ENCODE measurements around the gene GPR45. TPM values are rescaled to one million over a fixed set of nuclear protein-coding genes. Genes with fewer than 3 reads are reported as not detected.

The GPR45 gene, protein sequence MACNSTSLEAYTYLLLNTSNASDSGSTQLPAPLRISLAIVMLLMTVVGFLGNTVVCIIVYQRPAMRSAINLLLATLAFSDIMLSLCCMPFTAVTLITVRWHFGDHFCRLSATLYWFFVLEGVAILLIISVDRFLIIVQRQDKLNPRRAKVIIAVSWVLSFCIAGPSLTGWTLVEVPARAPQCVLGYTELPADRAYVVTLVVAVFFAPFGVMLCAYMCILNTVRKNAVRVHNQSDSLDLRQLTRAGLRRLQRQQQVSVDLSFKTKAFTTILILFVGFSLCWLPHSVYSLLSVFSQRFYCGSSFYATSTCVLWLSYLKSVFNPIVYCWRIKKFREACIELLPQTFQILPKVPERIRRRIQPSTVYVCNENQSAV
- not detected in 2 replicates for total RNA-seq (ENCODE audit: low replicate concordance)
- long read RNA-seq = 0 reads

DNA sequence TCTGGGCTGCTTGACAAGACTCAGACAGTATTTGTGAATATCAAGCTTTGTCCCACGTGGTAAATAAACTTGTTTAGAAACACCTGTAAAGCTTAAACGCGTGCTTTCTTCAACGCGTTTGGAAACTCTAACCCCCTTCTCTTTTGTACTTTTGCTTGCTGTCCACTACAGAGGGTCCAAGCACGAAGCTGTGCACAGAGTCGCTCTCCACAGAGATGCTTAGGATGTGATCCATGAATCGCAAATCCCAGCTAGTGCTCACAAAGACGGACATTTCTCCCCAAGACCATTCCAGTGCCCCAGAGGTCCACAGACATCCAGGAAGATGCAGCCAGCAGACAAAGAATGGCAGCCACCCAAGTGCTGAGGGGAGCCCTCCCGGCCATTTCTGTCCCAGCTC, at the start of gene GPR45:
TSS of gene GPR45 (plus strand) at position 301 of the 400 bp plus-strand sequence. CDS start 116 bp downstream, outside the sequence.
- H3K9me3 Mint-ChIP-seq = no peaks in the 10 kb centered on the region
- no peaks in the 10 kb centered on the region for H3K4me1 Mint-ChIP-seq (ENCODE audit: unreplicated experiment)
- no peak within 1 kb of the TSS for H3K27ac Mint-ChIP-seq
- no peaks in the 10 kb centered on the region for H3K36me3 Mint-ChIP-seq
- DNase-seq (ENCODE audit: extremely low spot score, unreplicated experiment) = no peak
- TF ChIP-seq, protein P1, sequence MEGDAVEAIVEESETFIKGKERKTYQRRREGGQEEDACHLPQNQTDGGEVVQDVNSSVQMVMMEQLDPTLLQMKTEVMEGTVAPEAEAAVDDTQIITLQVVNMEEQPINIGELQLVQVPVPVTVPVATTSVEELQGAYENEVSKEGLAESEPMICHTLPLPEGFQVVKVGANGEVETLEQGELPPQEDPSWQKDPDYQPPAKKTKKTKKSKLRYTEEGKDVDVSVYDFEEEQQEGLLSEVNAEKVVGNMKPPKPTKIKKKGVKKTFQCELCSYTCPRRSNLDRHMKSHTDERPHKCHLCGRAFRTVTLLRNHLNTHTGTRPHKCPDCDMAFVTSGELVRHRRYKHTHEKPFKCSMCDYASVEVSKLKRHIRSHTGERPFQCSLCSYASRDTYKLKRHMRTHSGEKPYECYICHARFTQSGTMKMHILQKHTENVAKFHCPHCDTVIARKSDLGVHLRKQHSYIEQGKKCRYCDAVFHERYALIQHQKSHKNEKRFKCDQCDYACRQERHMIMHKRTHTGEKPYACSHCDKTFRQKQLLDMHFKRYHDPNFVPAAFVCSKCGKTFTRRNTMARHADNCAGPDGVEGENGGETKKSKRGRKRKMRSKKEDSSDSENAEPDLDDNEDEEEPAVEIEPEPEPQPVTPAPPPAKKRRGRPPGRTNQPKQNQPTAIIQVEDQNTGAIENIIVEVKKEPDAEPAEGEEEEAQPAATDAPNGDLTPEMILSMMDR (conservative IDR thresholded peaks at IDR 0.05) = no peak
- no peak within 1 kb of the TSS for H3K4me3 Mint-ChIP-seq
- peaks cover 4% of the 10 kb centered on the region for H3K27me3 Mint-ChIP-seq

DNA sequence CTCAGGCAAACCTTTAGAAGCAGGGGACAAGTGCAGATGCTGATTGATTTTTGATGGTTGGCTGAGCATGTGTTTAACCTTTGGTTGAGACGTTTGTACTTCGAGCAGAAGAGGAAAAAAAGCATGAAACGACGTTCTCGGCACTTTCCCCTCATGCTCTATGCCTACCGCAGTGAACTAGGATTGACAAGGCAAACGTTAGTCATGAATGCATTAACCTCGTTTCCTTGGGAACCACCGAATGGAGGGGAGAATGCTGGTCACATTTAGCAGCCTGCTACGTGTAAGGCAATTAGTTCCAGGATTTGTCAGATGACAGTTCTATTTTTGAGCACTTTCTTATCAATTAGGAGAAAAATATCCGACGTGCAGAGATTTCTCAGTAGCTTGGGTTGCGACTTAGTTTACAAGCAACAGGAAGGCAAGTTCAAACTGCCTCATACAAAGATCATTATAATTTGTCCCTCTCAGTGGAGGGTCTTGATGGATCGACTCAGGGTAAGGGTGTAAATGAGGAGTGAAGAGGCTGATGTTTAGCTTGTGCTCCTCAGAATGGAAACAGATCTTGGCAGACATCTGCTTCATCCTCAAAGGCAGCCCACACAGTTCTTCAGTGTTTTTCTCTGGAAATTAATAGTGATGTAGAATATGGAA, 47.4 kb upstream of the GPR45 start:
- DNase-seq (ENCODE audit: extremely low spot score, unreplicated experiment) = no peak
- Mint-ChIP-seq H3K36me3 (no peaks in the 10 kb centered on the region), H3K27ac (no peak overlapping the region), H3K9me3 (peaks cover 5% of the 10 kb centered on the region), H3K27me3 (peaks cover 9% of the 10 kb centered on the region), H3K4me3 (peak overlapping the region; percentile 8), H3K4me1 (ENCODE audit: unreplicated experiment) (peaks cover 8% of the 10 kb centered on the region)
- TF ChIP-seq, protein P1 (conservative IDR thresholded peaks at IDR 0.05) = no peak

DNA sequence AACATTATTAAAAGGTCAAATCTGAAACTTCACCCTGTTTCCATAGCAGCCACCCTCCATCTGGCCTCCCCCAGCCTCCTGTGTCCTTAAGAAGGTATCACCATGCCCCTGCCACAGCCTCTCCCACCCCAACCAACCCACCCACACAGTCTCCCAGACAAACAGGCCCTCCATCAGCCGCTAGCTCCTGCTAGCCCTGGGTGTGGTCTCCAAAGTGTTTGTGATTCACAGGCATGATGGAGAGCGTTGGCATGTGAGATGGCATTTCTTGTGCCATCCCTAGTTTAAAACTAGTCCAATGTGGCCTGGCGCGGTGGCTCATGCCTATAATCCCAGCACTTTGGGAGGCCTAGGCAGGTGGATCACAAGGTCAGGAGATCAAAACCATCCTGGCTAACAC, 44.9 kb upstream of the GPR45 start:
- H3K27ac Mint-ChIP-seq = no peak overlapping the region
- TF ChIP-seq, protein P1 (conservative IDR thresholded peaks at IDR 0.05) = no peak
- H3K36me3 Mint-ChIP-seq = no peaks in the 10 kb centered on the region
- no peak overlapping the region for H3K4me3 Mint-ChIP-seq
- peaks cover 13% of the 10 kb centered on the region for H3K27me3 Mint-ChIP-seq
- no peak for DNase-seq (ENCODE audit: extremely low spot score, unreplicated experiment)
- peaks cover 8% of the 10 kb centered on the region for H3K4me1 Mint-ChIP-seq (ENCODE audit: unreplicated experiment)
- H3K9me3 Mint-ChIP-seq = peaks cover 5% of the 10 kb centered on the region

DNA sequence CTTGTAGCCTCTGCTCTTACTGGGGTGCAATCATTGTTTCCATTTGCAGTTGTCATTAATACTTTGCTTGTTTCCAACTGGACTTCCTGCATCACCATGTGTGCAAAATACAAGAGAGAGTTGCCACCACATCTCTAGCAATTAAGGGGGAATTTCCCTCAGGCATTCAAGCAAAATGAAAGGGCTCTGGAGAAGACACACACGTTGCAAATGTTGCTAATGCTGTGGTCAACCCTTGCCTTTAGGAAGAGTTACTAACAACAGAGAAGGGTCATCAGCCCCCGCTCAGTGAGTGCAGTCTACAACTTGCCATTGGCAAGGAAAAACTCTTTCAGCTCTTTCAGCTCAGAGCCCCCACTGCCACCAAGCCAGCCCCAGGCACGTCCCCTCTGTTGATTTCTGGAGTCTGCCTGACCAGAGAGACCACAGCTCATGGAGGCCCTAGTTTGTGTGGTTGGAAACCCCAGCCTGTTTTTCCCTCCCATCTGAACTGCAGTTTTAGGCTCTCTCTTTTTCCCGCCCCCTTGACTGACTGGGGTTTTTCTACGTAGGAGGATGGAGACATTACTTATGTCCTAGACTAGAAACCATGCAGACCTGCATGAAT, 25.9 kb upstream of the GPR45 start:
- Mint-ChIP-seq H3K9me3 (peaks cover 5% of the 10 kb centered on the region), H3K36me3 (no peaks in the 10 kb centered on the region), H3K27ac (no peak overlapping the region), H3K4me1 (ENCODE audit: unreplicated experiment) (peaks cover 4% of the 10 kb centered on the region), H3K4me3 (no peak overlapping the region), H3K27me3 (no peaks in the 10 kb centered on the region)
- TF ChIP-seq, protein P1 (conservative IDR thresholded peaks at IDR 0.05) = no peak
- no peak for DNase-seq (ENCODE audit: extremely low spot score, unreplicated experiment)

DNA sequence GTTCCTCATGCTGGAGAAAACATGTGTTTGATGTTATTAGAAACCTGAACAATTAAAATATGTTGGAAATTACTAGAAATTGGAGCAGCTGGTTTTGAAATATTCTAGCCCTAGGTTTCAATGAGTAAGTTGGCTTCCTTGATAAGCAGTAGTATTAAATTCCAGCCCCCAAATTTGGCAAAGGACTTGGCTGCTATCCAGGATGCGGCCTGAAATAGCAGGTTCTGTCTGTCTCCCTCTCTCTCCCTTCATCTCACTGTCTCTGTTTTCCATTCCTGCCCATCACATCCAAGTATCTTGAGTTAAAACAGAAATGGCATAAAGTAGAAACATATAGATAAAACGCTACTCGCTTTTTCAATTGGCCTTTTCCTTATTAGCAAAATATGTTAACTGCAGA, 20.9 kb upstream of the GPR45 start:
- TF ChIP-seq, protein P1 (conservative IDR thresholded peaks at IDR 0.05) = no peak
- no peak overlapping the region for H3K27ac Mint-ChIP-seq
- H3K4me3 Mint-ChIP-seq = no peak overlapping the region
- no peak for DNase-seq (ENCODE audit: extremely low spot score, unreplicated experiment)
- peaks cover 5% of the 10 kb centered on the region for H3K9me3 Mint-ChIP-seq
- H3K4me1 Mint-ChIP-seq (ENCODE audit: unreplicated experiment) = peaks cover 14% of the 10 kb centered on the region
- H3K36me3 Mint-ChIP-seq = no peaks in the 10 kb centered on the region
- no peaks in the 10 kb centered on the region for H3K27me3 Mint-ChIP-seq

All from type B pancreatic cell (in vitro differentiated cells).